K562 (cell line): ENCODE data around the gene POMGNT1. TPM values are rescaled to one million over a fixed set of nuclear protein-coding genes. Genes with fewer than 3 reads are reported as not detected.

Experiments
- ARNT ChIP-seq, 2 experiments: fragments of 450-650 bp; IDR thresholded peaks; 2 replicates each; pipeline ENCODE4 v1.6.1; 2016; ENCODE audit warnings: mild to moderate bottlenecking in 1 of 2
- BRD9 ChIP-seq: fragments of 450-650 bp; IDR thresholded peaks from 2 replicates; pipeline ENCODE4 v1.6.1; 2018; ENCODE audit warnings: low read depth; ENCODE audit not compliant: partially characterized antibody
- HDAC6 ChIP-seq: IDR thresholded peaks from 2 replicates; pipeline ENCODE4 v1.6.1; 2012; ENCODE audit warnings: low read depth, mild to moderate bottlenecking, control low read depth, inconsistent platforms, low read length, moderate library complexity
- HIVEP1 ChIP-seq: fragments of 250-450 bp; sonication (Bioruptor Pico); IDR thresholded peaks from 2 replicates; pipeline ENCODE4 v1.4.0; 2020; ENCODE audit warnings: mild to moderate bottlenecking
- MTA3 ChIP-seq: fragments of 450-650 bp; formaldehyde crosslinking; IDR thresholded peaks from 2 replicates; pipeline ENCODE4 v1.6.1; 2017; ENCODE audit warnings: mild to moderate bottlenecking, borderline replicate concordance
- NFATC3 ChIP-seq: fragments of 450-650 bp; IDR thresholded peaks from 2 replicates; pipeline ENCODE4 v1.6.1; 2017; ENCODE audit warnings: mild to moderate bottlenecking
- PRPF4 ChIP-seq: fragments of 200-400 bp; formaldehyde crosslinking; IDR thresholded peaks from one replicate; pipeline ENCODE4 v1.6.1; 2017; ENCODE audit warnings: low read length, low read depth, mild to moderate bottlenecking; ENCODE audit not compliant: insufficient read depth, poor library complexity, severe bottlenecking
- PTTG1 ChIP-seq: fragments of 450-650 bp; IDR thresholded peaks from 2 replicates; pipeline ENCODE4 v1.6.1; 2016; ENCODE audit warnings: low read depth, mild to moderate bottlenecking, missing genetic modification characterization, missing compliant biosample characterization
- SNRNP70 ChIP-seq: fragments of 200-400 bp; formaldehyde crosslinking; optimal IDR thresholded peaks from 2 replicates; pipeline ENCODE3; 2017; ENCODE audit warnings: low read depth, low read length
- SP1 ChIP-seq: sonication (generic); formaldehyde crosslinking; IDR thresholded peaks from 2 replicates; pipeline ENCODE4 v1.8.1; 2022; ENCODE audit warnings: mild to moderate bottlenecking, missing genetic modification reagents
- U2AF1 ChIP-seq: fragments of 200-400 bp; formaldehyde crosslinking; optimal IDR thresholded peaks from 2 replicates; pipeline ENCODE3; 2017; ENCODE audit warnings: mild to moderate bottlenecking, low read depth, low read length, moderate library complexity
- XRCC4 ChIP-seq: IDR thresholded peaks from one replicate; pipeline ENCODE4 v1.6.1; 2011; ENCODE audit not compliant: insufficient read depth, insufficient read length; ENCODE audit errors: extremely low read depth
- ZFP36 ChIP-seq: fragments of 150-350 bp; IDR thresholded peaks from 2 replicates; pipeline ENCODE4 v1.6.1; 2018; ENCODE audit warnings: low read length, low read depth; ENCODE audit not compliant: partially characterized antibody
- ZNF354B ChIP-seq: fragments of 250-450 bp; sonication (Bioruptor Pico); IDR thresholded peaks from 2 replicates; pipeline ENCODE4 v1.4.0; 2020
- polyA plus RNA-seq, 8 experiments: library from polyadenylated mRNA; depleted of rRNA in 4 of 8; stranded (reverse) in 5 of 8; unstranded in 3 of 8; fragments of >200 nt; fragmentation: Nextera tagmentation in 2 of 8; fragmentation: Illumina TruSeq in 1 of 8; extraction: Ambion mirVana in 2 of 8; extraction: Trizol in 1 of 8; gene quantifications; 2 replicates each; pipeline versions ENCODE4 v1.2.1 to v1.2.3, GENCODE V29; 2011 to 2014; ENCODE audit warnings: inconsistent platforms in 1 of 8, missing spikeins in 1 of 8
- total RNA-seq, 7 experiments: library from RNA; depleted of rRNA in 6 of 7; stranded (reverse); fragments of >200 nt in 6 of 7; fragmentation: Illumina TruSeq in 2 of 7; extraction: Trizol in 2 of 7; gene quantifications; 2 replicates each; pipeline versions ENCODE4 v1.2.1 to v1.2.3, GENCODE V29; 2011 to 2021; ENCODE audit warnings: low replicate concordance in 1 of 7
- TF ChIP-seq, protein P1 (sequence below): fragments of 250-450 bp; sonication (Bioruptor Pico); IDR thresholded peaks from 2 replicates; pipeline ENCODE4 v1.6.1; 2021; ENCODE audit warnings: mild to moderate bottlenecking
- TF ChIP-seq, protein P2 (sequence below): sonication (generic); formaldehyde crosslinking; IDR thresholded peaks from 2 replicates; pipeline ENCODE4 v1.8.0; 2023; ENCODE audit warnings: missing genetic modification reagents, mild to moderate bottlenecking, borderline replicate concordance
- TF ChIP-seq, protein P3 (sequence below): fragments of 450-650 bp; IDR thresholded peaks from 2 replicates; pipeline ENCODE4 v1.7.1; 2018; ENCODE audit warnings: mild to moderate bottlenecking, low read depth; ENCODE audit not compliant: partially characterized antibody
- TF ChIP-seq, protein P4 (sequence below): fragments of 450-650 bp; formaldehyde crosslinking; IDR thresholded peaks from 2 replicates; pipeline ENCODE4 v1.4.0; 2020; ENCODE audit warnings: mild to moderate bottlenecking, mixed read lengths

Gene POMGNT1
- total and polyA plus RNA-seq, 9 of the 15 experiments (the other 6 are each of a cell fraction or from before 2014, with no cell fraction given), result 14.1 to 58.9 (median 37.8) TPM

- TF ChIP-seq, protein P1, sequence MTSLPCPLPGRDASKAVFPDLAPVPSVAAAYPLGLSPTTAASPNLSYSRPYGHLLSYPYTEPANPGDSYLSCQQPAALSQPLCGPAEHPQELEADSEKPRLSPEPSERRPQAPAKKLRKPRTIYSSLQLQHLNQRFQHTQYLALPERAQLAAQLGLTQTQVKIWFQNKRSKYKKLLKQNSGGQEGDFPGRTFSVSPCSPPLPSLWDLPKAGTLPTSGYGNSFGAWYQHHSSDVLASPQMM (CRISPR knock-in tag), result no peak
- no peak for TF ChIP-seq NFATC3
- no peak for TF ChIP-seq SNRNP70
- TF ChIP-seq, protein P2, sequence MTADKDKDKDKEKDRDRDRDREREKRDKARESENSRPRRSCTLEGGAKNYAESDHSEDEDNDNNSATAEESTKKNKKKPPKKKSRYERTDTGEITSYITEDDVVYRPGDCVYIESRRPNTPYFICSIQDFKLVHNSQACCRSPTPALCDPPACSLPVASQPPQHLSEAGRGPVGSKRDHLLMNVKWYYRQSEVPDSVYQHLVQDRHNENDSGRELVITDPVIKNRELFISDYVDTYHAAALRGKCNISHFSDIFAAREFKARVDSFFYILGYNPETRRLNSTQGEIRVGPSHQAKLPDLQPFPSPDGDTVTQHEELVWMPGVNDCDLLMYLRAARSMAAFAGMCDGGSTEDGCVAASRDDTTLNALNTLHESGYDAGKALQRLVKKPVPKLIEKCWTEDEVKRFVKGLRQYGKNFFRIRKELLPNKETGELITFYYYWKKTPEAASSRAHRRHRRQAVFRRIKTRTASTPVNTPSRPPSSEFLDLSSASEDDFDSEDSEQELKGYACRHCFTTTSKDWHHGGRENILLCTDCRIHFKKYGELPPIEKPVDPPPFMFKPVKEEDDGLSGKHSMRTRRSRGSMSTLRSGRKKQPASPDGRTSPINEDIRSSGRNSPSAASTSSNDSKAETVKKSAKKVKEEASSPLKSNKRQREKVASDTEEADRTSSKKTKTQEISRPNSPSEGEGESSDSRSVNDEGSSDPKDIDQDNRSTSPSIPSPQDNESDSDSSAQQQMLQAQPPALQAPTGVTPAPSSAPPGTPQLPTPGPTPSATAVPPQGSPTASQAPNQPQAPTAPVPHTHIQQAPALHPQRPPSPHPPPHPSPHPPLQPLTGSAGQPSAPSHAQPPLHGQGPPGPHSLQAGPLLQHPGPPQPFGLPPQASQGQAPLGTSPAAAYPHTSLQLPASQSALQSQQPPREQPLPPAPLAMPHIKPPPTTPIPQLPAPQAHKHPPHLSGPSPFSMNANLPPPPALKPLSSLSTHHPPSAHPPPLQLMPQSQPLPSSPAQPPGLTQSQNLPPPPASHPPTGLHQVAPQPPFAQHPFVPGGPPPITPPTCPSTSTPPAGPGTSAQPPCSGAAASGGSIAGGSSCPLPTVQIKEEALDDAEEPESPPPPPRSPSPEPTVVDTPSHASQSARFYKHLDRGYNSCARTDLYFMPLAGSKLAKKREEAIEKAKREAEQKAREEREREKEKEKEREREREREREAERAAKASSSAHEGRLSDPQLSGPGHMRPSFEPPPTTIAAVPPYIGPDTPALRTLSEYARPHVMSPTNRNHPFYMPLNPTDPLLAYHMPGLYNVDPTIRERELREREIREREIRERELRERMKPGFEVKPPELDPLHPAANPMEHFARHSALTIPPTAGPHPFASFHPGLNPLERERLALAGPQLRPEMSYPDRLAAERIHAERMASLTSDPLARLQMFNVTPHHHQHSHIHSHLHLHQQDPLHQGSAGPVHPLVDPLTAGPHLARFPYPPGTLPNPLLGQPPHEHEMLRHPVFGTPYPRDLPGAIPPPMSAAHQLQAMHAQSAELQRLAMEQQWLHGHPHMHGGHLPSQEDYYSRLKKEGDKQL (CRISPR knock-in tag), result no peak
- TF ChIP-seq, protein P3, sequence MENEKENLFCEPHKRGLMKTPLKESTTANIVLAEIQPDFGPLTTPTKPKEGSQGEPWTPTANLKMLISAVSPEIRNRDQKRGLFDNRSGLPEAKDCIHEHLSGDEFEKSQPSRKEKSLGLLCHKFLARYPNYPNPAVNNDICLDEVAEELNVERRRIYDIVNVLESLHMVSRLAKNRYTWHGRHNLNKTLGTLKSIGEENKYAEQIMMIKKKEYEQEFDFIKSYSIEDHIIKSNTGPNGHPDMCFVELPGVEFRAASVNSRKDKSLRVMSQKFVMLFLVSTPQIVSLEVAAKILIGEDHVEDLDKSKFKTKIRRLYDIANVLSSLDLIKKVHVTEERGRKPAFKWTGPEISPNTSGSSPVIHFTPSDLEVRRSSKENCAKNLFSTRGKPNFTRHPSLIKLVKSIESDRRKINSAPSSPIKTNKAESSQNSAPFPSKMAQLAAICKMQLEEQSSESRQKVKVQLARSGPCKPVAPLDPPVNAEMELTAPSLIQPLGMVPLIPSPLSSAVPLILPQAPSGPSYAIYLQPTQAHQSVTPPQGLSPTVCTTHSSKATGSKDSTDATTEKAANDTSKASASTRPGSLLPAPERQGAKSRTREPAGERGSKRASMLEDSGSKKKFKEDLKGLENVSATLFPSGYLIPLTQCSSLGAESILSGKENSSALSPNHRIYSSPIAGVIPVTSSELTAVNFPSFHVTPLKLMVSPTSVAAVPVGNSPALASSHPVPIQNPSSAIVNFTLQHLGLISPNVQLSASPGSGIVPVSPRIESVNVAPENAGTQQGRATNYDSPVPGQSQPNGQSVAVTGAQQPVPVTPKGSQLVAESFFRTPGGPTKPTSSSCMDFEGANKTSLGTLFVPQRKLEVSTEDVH, result peak; percentile 98
- TF ChIP-seq HIVEP1 (CRISPR knock-in tag), result no peak
- peak; percentile 10; the same call in 1 of the 2 replicates for TF ChIP-seq MTA3
- no peak for TF ChIP-seq ZNF354B (CRISPR knock-in tag)
- no peak for TF ChIP-seq PRPF4
- TF ChIP-seq XRCC4, result no peak
- TF ChIP-seq SP1 (CRISPR knock-in tag), result peak; percentile 98
- no peak for TF ChIP-seq PTTG1 (tag)
- no peak for TF ChIP-seq BRD9
- TF ChIP-seq HDAC6, result no peak
- TF ChIP-seq ZFP36, result no peak
- TF ChIP-seq, protein P4, sequence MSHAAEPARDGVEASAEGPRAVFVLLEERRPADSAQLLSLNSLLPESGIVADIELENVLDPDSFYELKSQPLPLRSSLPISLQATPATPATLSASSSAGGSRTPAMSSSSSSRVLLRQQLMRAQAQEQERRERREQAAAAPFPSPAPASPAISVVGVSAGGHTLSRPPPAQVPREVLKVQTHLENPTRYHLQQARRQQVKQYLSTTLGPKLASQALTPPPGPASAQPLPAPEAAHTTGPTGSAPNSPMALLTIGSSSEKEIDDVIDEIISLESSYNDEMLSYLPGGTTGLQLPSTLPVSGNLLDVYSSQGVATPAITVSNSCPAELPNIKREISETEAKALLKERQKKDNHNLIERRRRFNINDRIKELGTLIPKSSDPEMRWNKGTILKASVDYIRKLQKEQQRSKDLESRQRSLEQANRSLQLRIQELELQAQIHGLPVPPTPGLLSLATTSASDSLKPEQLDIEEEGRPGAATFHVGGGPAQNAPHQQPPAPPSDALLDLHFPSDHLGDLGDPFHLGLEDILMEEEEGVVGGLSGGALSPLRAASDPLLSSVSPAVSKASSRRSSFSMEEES (CRISPR knock-in tag), result no peak
- no peak for TF ChIP-seq U2AF1
- peak in 1 of 2 experiments; percentile 17; a peak in 1 of 4 replicates for TF ChIP-seq ARNT (IDR thresholded peaks at IDR 0.05)
Observed at GRCh38 chr1:46247436-46248121, 49.3 kb upstream of the POMGNT1 start, which contains the start of gene RAD54L (continued).
